GM12892 (cell line): ENCODE measurements around the gene OTOR.

ENCODE experiments used
- POLR2A ChIP-seq: IDR thresholded peaks from 2 replicates; pipeline ENCODE4 v1.6.1; 2011; ENCODE audit warnings: low read depth, low read length, control low read depth
- POLR2AphosphoS5 ChIP-seq: IDR thresholded peaks from 2 replicates; pipeline ENCODE4 v1.6.1; 2011; ENCODE audit warnings: low read depth, low read length, control low read depth

- no peak for TF ChIP-seq POLR2A
- no peak for TF ChIP-seq POLR2AphosphoS5
Observed at GRCh38 chr20:16729080-16729479, 19.1 kb upstream of the OTOR start.
